COLO668 (cell line): ENCODE data around the gene KANSL1.
"Not testable (repeated sequence)": the region's sequence is repeated elsewhere in the genome, so short reads cannot be mapped to it uniquely, and the experiment has no call there.

ENCODE experiments used
- DNase-seq: peaks from one replicate; lab custom pipeline; 2025; ENCODE audit not compliant: unreplicated experiment; lab: John Stamatoyannopoulos, UW

KANSL1 gene

GRCh38 chr17:46117850-46118696, 75.2 kb downstream of the KANSL1 start:
- no peak for DNase-seq

- DNase-seq, result no peak
Measured at GRCh38 chr17:46117117-46117516, 76.1 kb downstream of the KANSL1 start.

- DNase-seq, result no peak
Measured at GRCh38 chr17:46115699-46116098, 77.5 kb downstream of the KANSL1 start.

GRCh38 chr17:46111236-46111635, 82.0 kb downstream of the KANSL1 start:
- not testable (repeated sequence) for DNase-seq

- no peak for DNase-seq
Measured at GRCh38 chr17:46110219-46110618, 83.0 kb downstream of the KANSL1 start.

- DNase-seq, result no peak
Measured at GRCh38 chr17:46109603-46110189, 83.5 kb downstream of the KANSL1 start.

- no peak for DNase-seq
Measured at GRCh38 chr17:46108550-46109110, 84.6 kb downstream of the KANSL1 start.

- no peak for DNase-seq
Measured at GRCh38 chr17:46108120-46108519, 85.1 kb downstream of the KANSL1 start.

GRCh38 chr17:46106966-46107644, 86.1 kb downstream of the KANSL1 start:
- no peak for DNase-seq

GRCh38 chr17:46102806-46103205, 90.4 kb downstream of the KANSL1 start:
- not testable (repeated sequence) for DNase-seq

GRCh38 chr17:46101785-46102617, 91.2 kb downstream of the KANSL1 start:
- not testable (repeated sequence) for DNase-seq

GRCh38 chr17:46100590-46100989, 92.6 kb downstream of the KANSL1 start:
- no peak for DNase-seq

- DNase-seq, result no peak
Measured at GRCh38 chr17:46099865-46100264, 93.4 kb downstream of the KANSL1 start.

- DNase-seq, result no peak
Measured at GRCh38 chr17:46097497-46097896, 95.7 kb downstream of the KANSL1 start.

GRCh38 chr17:46092991-46093390, 100.2 kb downstream of the KANSL1 start:
- DNase-seq, result no peak

GRCh38 chr17:46090871-46091270, 102.4 kb downstream of the KANSL1 start:
- DNase-seq, result no peak

GRCh38 chr17:46089389-46089965, 103.8 kb downstream of the KANSL1 start:
- DNase-seq, result no peak

- no peak for DNase-seq
Measured at GRCh38 chr17:46088595-46088994, 104.6 kb downstream of the KANSL1 start.

GRCh38 chr17:46087871-46088270, 105.4 kb downstream of the KANSL1 start:
- not testable (repeated sequence) for DNase-seq

- no peak for DNase-seq
Measured at GRCh38 chr17:46086821-46087220, 106.4 kb downstream of the KANSL1 start.
